Glomerular visceral epithelial cell (primary cell): ENCODE data around the gene SLMAP.

Experiments
- DNase-seq: peaks from one replicate; pipeline ENCODE4 v3.0.0-alpha.2; 2016; ENCODE audit errors: extremely low spot score

The SLMAP gene, protein sequence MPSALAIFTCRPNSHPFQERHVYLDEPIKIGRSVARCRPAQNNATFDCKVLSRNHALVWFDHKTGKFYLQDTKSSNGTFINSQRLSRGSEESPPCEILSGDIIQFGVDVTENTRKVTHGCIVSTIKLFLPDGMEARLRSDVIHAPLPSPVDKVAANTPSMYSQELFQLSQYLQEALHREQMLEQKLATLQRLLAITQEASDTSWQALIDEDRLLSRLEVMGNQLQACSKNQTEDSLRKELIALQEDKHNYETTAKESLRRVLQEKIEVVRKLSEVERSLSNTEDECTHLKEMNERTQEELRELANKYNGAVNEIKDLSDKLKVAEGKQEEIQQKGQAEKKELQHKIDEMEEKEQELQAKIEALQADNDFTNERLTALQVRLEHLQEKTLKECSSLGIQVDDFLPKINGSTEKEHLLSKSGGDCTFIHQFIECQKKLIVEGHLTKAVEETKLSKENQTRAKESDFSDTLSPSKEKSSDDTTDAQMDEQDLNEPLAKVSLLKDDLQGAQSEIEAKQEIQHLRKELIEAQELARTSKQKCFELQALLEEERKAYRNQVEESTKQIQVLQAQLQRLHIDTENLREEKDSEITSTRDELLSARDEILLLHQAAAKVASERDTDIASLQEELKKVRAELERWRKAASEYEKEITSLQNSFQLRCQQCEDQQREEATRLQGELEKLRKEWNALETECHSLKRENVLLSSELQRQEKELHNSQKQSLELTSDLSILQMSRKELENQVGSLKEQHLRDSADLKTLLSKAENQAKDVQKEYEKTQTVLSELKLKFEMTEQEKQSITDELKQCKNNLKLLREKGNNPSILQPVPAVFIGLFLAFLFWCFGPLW

DNA sequence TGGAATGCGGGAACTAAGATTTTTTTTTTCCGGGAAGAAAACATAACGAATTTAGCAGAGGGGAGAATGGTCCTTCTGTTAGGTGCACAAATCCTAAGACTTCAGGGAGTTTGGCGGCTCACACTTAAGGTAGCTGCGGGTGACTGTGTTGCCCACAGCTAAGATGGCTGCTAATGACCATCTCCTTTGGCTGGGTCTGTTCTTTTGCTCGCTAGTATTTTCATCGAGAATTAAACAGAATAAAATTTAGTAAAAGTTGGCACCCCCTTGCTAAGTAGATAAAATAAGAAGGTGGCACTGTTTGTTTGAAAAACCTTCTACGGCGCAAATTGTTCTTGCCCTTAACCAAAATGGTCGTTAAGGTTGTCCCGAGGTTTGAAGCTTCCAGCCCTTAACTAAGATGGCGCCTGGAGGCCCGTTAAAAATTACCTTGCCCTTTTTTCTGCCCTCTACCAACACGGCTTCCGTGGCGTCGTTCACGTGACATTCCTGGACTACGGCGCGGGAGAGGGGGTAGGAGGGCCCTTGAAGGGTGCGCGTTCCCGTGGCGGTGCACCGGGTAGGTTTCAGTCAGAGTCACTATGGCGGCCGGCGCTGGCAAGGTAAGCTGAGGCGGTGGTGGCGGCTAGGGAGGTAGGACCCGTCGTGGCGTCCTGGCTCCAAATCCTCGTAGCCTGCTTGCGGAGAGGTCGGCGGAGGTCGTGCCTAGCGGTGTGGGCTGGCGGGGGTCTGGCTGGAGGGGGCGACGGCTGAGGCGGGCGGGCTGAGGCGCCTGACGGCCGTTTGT lies at the start of gene SLMAP:
TSS of gene SLMAP (plus strand) at position 569 of the 787 bp plus-strand sequence. CDS start 1,343 bp downstream, outside the sequence.
- DNase-seq, result peak; percentile 96

DNA sequence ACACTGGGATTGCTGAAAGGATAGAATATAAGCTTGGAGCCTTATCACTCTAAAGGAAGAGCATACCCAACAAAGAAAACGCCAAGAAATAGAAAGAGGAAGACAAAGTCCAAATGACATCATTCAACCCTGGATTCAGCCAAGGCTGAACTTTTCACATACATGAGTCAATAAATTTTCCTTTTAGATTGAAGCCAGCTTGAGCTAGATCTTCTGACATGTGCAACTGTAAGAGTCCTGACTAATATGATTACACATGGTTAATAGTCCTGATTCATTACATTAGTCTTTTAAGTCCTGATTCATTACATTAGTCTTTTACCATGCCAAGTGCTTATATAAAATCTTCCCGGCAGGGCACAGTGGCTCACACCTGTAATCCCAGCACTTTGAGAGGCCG lies 49.6 kb upstream of the SLMAP start:
- DNase-seq, result peak; percentile 23

DNA sequence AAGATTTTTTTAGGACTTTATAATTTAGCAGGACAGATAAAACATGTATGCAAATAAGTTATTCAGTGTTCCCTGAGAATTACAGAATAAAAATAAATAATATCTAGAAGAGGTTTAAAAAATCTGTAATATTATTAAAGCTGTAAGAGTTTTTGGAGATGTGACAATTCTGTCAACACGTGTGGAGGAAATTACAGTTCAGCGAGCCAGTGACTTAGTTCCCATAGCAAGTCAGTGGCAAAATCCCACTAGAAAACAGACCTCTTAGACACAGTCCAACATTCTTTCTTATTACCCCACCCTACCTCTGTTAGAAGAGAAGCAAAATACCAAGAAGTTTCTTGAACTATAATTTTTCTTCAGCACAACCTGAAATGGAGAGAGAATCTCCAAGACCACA lies 47.1 kb upstream of the SLMAP start:
- DNase-seq, result no peak

DNA sequence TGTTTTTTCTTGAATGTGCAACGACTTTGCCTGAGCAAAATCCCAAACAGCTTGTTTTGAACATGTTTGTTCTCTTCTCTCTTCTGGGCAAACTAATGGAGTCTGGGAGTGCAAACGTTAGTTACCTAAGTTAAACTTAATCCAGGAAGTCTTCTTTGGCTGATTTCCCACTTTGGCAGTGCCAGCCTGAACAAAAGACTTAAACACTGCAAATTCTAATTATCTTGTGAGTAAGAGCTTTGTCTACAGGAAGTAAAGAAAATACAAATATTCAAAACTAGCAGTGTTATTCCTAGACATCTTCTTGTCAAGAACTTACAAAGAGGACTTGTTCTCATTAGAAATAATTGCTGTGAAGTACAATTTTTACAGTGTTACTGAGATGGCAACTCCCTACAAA lies 46.5 kb upstream of the SLMAP start:
- no peak for DNase-seq

DNA sequence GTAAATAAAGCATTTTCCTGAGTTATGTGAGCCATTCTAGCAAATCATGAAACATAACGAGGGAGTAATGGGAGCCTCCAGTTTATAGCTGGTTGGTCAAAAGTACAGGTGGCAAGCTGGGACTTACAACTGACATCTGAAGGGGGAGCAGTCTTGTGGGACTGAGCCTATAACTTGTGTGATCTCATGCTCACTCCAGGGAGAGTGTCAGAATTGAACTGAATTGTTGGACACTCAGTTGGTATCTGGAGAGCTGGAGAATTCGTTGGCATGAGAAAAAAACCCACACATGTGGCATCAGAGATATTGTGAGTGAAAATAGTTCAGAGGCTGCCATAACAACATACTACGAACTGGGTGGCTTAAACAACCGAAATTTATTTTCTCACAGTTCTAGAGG lies 40.4 kb upstream of the SLMAP start:
- DNase-seq, result no peak

DNA sequence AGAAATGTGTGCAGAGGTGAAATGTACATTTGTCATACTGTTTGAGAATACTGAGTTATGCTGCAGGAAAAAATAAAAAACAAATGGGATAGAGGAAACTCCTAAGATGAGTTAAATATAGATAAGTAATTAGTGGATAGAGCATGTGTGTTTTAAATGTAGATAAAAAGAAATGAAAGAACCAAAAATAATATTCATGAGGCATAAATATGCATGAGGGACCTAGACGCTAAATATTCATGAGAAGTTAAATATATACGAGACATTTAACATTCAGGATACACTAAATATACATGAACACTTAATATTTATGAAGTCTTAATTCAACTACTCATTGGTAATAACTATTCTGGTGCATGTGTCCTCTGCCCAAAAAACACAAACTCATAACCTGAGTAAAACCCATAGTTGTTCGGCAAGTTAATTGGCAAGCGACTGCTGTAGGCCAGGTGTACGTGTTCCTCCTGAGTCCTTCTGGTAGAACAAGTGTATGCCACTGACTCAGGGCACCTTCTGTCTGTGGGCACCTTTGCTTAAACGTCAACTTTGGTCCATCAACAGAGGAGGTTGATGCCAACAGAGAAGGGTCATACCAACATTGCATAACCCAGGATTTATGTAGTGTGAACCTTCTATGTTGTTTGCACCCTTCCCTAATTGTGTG lies 38.8 kb upstream of the SLMAP start:
- no peak for DNase-seq

DNA sequence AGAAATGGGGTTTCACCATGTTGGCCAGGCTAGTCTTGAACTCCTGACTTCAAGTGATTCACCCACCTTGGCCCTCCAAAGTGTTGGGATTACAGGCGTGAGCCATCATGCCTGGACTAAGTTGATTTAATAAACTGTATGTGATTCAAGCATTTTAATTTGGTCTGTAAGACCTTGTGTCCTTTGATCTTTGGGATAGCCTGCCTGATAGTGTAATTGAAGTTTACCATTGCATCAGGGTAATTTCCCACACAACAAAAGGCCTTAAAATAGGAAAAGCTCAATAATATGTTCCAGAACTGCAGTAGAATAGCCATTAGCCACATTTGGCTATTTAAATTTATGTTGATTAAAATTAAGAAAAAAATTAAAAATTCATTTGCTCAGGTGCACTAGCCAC lies 38.0 kb upstream of the SLMAP start:
- DNase-seq, result no peak

DNA sequence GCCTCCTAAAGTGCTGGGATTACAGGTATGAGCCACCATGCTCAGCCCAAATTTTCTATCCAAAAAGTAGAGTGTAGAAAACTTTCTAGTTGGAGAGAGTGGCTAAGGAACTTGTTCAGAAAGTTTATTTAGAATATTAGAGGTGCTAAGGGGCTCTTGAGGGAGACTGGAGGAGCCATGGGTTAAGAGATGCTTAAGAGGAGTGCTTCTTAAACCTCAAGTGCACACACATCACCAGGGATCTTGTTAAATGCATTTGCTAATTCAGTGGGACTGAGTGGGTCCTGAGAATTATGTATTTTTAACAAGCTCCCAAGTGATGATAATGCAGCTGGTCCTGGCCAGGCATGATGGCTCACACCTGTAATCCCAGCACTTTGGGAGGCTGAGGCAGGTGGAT lies 29.7 kb upstream of the SLMAP start:
- no peak for DNase-seq

DNA sequence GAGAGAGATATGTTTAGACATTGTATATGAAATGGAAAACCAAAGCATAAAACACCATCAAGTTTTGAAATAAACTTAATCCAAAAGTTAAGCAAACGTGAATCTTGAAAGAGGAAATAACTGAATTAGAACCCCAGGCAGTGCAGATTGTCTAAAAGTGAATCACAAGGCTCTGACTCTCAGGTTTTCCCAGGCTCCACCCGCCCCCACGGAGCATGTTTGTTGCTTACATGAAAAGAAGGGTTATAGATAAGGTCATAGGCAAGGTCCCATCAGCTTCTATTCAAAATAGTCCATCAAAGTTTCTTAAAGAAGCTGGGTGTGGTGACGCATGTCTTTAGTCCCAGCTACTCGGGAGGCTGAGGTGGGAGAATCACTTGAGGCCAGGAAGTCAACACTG lies 29.0 kb upstream of the SLMAP start:
- DNase-seq, result no peak

DNA sequence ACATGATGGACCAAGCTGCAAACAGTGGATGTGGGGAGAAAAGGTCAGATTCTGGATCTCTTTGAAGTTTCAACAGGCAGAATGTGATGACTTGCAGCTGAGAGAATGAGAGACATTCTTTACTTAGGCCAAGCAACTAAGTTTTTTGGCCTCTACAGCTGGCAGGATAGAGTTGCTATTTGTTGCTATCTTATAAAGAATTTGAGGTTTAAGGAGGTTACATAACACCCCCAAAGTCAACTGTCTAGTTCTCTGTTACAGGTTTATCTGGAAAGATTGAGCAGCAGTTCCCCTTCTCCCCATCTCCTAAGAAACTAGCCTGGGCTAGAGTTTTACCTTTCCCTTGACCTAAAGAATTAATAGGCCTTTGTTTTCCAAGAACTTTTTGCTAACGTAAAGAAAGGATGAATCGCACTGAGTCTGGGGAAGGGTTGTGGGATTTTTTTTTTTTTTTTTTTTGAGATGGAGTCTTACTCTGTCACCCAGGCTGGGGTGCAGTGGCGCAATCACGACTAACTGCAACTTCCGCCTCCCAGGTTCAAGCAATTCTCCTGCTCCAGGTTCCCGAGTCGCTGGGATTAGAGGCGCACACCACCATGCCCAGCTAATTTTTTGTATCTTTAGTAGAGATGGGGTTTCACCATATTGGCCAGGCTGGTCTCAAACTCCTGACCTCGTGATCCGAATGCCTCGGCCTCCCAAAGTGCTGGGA lies 26.6 kb upstream of the SLMAP start:
- no peak for DNase-seq

DNA sequence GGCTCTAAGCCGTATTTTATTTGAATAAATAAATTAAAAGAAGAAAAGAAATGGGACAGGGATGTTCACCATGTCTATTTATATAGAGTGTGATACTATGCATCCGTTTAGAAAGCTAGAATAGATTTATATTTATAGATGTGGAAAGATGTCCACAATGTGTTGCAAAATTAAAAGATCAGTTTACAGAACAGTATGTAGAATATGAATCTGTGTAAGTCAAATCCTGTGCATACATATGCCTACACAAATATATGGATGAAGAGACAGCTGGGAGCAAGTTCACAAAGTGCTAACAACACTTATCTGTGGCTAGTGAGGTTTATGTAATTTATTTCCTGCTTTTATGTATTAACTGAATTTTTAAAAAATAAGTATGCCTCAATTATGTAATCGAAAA lies 25.4 kb upstream of the SLMAP start:
- no peak for DNase-seq

DNA sequence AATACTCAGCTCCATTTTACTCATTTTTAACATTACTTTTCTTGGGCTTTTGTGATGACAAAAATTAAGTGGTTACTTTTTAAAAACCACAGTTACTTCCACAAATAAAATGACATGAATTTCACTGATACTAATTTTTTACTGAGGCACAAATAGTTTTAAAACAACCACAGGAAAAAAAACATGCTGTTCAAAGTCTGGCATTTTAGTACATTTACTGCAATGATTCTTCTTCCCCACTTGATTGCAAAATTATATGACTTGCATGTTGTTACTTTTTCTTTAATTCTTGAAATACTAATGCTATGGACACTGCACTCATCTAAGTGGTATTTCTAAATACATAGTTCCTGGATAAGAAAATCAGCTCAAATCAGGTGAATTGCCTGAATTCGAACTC lies 24.8 kb upstream of the SLMAP start:
- DNase-seq, result no peak

DNA sequence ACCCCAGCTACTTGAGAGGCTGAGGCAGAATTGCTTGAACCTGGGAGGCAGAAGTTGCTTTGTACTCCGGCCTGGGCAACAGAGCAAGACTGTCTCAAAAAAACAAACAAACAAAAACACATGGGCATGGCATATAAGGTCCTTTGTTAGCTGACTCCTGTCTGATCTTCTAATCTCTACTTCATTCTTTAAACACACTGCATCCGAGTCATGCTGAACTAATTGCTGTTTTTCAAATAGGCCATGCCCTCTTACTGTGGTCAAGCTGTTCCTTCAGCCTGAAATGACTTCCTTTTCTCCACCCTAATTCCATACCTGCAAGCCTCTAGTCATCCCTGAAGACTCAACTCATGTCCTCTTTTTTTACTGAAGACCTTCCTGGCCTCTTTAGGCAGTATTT lies 22.3 kb upstream of the SLMAP start:
- no peak for DNase-seq

DNA sequence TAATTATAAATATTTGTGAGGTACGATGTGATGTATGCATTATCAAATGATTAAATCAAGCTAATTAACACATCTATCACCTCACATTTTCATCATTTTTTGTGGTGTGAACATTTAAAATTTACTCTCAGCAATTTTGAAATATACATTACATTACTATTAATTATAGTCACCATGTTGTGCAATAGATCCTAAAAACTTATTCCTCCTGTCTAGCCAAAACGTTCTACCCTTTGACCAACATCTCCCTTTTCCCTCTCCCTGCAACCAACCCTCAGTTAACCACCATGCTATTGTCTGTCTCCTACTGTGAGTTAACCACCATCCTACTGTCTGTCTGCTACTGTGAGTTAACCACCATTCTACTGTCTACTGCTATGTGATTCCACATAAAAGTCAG lies 20.7 kb upstream of the SLMAP start:
- no peak for DNase-seq

DNA sequence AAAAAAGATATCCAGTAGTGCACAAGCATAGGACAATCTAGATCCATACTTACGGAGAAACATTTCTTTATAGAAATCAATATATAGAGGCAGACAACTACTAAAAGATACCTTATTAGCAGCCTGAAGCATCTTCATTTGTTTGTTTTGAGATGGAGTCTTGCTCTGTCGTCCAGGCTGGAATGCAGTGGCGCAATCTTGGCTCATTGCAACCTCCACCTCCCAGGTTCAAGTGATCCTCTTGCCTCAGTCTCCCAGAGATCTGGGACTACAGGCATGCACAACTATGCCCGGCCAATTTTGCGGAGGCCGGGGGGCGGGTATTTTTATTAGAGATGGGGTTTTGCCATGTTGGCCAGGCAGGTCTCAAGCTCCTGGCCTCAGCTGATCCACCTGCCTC lies 18.3 kb upstream of the SLMAP start:
- no peak for DNase-seq

DNA sequence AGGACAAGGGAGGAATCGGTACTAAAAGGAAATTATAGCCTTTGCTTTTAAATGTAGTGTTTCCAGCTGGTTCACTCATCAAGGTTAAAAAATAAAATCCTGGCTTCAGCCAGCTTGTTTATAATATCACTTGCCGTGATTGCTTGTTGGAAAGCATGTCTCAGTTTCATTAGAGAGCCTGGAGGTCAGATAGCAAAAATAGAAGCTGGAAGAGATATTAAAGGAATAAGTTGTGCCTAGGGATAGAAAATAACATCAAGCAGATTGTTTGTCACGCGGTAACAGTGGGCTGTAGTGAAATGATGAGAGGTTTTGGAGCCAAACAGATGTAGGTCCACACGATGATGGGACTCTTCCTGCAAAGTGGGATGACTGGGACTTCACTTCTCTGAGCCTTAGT lies 17.7 kb upstream of the SLMAP start:
- no peak for DNase-seq

DNA sequence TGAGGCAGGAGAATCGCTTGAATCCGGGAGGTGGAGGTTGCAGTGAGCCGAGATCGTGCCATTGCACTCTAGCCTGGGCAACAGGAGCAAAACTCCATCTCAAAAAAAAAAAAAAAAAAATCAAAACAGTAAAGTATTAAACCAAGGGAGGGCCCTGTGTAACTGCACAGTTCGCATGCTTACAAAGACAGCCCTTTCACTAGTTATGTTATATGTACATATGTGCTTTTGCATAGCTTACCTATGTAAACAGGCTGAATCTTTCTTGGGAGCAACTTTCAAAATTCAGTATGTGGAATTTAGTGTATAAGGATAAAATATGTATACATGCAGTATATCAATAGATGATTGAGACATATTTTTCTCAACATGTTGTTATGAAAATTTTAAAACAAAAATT lies 16.1 kb upstream of the SLMAP start:
- DNase-seq, result no peak

DNA sequence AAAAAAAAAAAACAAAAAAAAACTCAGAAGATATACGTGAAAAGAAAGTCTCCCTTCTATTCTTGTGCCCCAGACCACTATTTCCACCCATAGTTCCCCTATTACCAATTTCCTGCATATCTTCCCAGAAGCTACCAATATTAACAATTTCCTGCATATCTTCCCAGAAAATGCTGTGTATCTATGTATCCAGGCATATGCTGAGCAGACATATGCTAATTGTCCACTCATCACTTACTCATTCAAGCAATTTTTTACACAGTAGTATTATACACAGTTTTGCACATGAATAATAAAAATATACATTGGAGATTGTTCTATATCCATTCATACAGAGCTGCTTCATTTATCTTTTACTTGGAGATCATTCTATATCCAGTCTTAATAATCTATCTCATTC lies 12.6 kb upstream of the SLMAP start:
- no peak for DNase-seq

DNA sequence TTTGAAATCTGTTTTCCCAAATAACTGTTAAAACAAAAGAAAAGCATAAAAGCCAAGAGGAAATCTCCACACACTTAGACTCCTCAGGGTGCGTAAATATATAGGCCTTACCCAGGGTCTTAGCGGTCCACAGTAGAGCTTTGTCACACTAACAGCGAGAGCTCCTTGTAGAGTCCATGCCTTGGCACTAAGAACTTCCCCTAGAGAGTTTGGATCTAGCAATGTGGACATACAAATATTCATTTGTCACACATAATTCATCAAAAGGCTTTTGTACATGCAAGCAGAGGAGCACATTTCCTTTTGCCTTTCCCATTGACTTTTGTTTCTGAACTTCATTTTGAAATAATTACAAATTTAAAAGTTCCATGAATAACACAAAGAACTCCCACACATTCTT lies 11.0 kb upstream of the SLMAP start:
- DNase-seq, result no peak

DNA sequence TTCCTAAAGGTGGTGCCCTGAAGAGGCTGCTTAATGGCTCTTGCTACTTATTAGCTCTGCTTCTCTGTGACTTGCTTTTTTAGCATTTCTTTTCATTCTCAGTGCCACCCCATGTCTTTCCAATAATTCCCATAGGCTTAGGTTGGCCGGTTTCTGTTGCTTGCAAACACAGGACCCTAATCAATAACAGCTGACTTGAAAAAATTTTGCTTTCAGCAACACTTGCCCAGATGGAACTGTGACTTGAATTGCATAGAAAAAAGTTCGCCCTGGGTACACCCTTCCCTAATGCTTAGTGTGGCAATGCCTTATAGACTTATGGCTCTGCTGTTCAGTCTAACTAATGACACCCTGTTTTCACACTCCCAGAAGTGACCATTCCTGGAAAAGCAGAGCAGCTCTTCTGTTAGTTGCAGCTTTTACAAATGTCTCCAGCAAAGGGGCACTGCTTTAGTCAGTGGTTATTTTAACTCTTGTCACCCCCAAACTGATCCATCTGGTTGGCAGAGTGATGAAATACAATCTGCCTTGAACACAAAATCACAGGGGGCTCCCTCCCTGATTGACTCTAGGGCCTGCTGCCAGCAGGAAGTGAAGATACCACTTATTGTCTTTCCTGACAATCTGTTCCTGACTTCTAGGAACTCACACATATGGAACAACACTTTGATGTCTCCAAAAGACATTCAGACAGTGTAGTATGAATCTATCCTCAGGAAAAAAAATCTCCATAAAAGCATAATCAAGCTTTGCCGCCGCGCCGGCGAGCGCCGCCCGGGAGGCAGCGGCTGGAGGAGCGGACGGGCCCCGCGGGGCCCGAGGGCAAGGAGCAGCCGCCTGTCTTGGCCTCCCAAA lies 9.7 kb upstream of the SLMAP start:
- no peak for DNase-seq
